ENCODE data around the gene ZNF428. TPM values are rescaled to one million over a fixed set of nuclear protein-coding genes. Genes with fewer than 3 reads are reported as not detected.

The ZNF428 gene
- total RNA-seq, 4 donors from 2014 or later = 15.4 to 26.7 (median 20.0) TPM

- Histone ChIP-seq H3K36me3 (peaks cover 0 to 49% of the 10 kb centered on the region in 2 donors), H3K4me1 (peaks cover 27 to 34% of the 10 kb centered on the region in 2 donors), H3K4me3 (peak within 1 kb of the TSS; percentile 65 to 86 (median 77)), H3K9me3 (no peaks in the 10 kb centered on the region), H3K27ac (peak within 1 kb of the TSS; percentile 93 to 98 (median 96)), H3K27me3 (no peaks in the 10 kb centered on the region)
- TF ChIP-seq CTCF (IDR thresholded peaks at IDR 0.05 in 4 of 5, conservative IDR thresholded peaks at IDR 0.05 in 1 of 5) (peak in 2 of 5 experiments; percentile 8), POLR2A (IDR thresholded peaks at IDR 0.05) (peak; percentile 89 to 93)
- intact Hi-C loops (cut with DNase I; ENCODE audit: low total_unique reads) (loop anchor here (1.0 to 2.0 kb wide), 5 partner anchors 21 to 159 kb away; partner anchors contain the start of genes PINLYP, XRCC1, ZNF428 and ZNF575), in situ Hi-C loops (cut with MboI; ENCODE audit: low sequenced_read_pairs in 4 of 4) (no loop called here)
- ATAC-seq (peak; percentile 97), DNase-seq (peak; percentile 100)
Observed at GRCh38 chr19:43595999-43596841, 23.2 kb downstream of the ZNF428 start, which contains the start of the genes IRGQ and ZNF576. Gene IRGQ, minus strand, starts transcription at chr19:43596134. Its CDS starts 796 bp downstream, at chr19:43595338. Gene ZNF576, plus strand, starts transcription at chr19:43596595. Its CDS starts 514 bp downstream, at chr19:43597109.

DNA sequence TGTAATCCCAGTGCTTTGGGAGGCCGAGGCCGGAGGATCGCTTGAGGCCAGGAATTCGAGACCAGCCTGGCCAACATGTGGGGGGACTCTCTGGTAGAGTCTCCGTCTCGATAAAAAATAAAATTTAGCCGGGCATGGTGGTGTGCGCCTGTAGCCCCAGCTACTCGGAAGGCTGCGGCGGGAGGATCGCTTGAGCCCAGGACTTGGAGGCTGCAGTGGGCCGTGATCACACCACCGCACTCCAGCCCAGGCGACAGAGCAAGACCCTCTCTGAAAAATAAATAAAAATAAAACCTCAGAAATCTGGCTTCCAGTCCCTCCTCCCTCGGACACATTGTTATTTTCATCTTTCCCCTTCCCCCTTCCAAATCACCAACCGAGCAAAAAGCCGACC lies 23.8 kb downstream of the ZNF428 start:
- Histone ChIP-seq H3K9me3 (no peaks in the 10 kb centered on the region), H3K27me3 (no peaks in the 10 kb centered on the region), H3K4me3 (peak overlapping the region; percentile 65 to 86 (median 77)), H3K27ac (peak overlapping the region; percentile 84 to 98 (median 92)), H3K36me3 (peaks cover 0 to 43% of the 10 kb centered on the region in 2 donors), H3K4me1 (peaks cover 27 to 34% of the 10 kb centered on the region in 2 donors)
- intact Hi-C loops (cut with DNase I; ENCODE audit: low total_unique reads) (no loop called here), in situ Hi-C loops (cut with MboI; ENCODE audit: low sequenced_read_pairs in 4 of 4) (no loop called here)
- ATAC-seq (peak; percentile 13 to 20), DNase-seq (no peak)
- no peak for TF ChIP-seq POLR2A (IDR thresholded peaks at IDR 0.05)
- TF ChIP-seq CTCF (IDR thresholded peaks at IDR 0.05 in 4 of 5, conservative IDR thresholded peaks at IDR 0.05 in 1 of 5) = no peak

DNA sequence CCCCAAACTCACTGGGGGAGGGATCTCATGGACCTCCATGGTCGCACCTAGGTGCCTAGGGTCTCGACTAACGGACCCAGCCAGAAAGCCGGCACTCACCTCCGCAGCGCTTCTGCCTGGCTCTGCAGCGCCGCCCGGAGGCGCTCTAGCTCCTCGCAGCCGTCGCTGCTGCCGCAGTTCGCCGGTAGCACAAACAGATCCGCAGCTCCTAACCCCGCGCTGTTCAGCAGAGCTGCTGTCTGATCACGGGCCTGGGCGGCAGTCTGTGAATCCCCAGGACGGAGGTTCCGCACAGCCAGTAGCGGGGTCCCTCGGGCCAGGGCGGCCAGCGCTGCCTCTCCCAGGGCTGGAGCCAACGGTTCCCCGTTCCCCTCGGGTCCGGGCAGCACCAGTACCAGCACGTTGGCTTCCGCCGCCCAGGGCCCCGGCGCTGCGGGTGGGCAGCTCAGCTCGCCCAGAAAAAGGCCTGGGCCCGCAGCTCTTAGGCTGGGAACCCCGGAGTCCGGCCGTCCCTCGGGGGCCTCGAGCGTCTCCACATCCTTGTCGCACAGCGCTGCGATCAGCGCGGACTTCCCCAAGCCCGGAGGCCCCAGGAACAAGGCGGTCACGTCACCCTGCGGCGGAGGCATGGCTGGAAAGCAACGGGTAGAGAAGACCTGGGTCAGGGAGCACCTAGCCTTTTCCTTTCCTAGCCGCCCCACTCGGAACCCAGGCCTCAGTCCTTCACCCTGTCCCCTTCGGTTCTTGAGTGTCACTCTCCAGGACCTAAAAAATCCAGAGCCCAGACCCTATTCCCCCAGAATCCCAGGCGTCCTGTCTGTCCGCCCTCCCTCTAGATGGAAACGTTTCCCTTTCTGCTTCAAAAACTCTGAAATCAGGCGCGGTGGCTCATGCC lies 24.5 kb downstream of the ZNF428 start:
- Histone ChIP-seq H3K27ac (peak overlapping the region; percentile 84 to 98 (median 92)), H3K36me3 (peaks cover 0 to 43% of the 10 kb centered on the region in 2 donors), H3K4me3 (peak overlapping the region; percentile 65 to 86 (median 77)), H3K27me3 (no peaks in the 10 kb centered on the region), H3K9me3 (no peaks in the 10 kb centered on the region), H3K4me1 (peaks cover 27 to 34% of the 10 kb centered on the region in 2 donors)
- ATAC-seq (no peak), DNase-seq (no peak)
- in situ Hi-C loops (cut with MboI; ENCODE audit: low sequenced_read_pairs in 4 of 4) = no loop called here
- TF ChIP-seq POLR2A (IDR thresholded peaks at IDR 0.05) (no peak), CTCF (IDR thresholded peaks at IDR 0.05 in 4 of 5, conservative IDR thresholded peaks at IDR 0.05 in 1 of 5) (peak in 4 of 5 experiments; percentile 26 to 57 (median 46))
- intact Hi-C loops (cut with DNase I; ENCODE audit: low total_unique reads) = no loop called here

- peak overlapping the region; percentile 84 to 98 (median 92) for H3K27ac ChIP-seq
- peak overlapping the region; percentile 65 to 86 (median 77) for H3K4me3 ChIP-seq
- H3K4me1 ChIP-seq = peaks cover 27 to 34% of the 10 kb centered on the region in 2 donors
- intact Hi-C loops (cut with DNase I; ENCODE audit: low total_unique reads) (no loop called here), in situ Hi-C loops (cut with MboI; ENCODE audit: low sequenced_read_pairs in 4 of 4) (no loop called here)
- peaks cover 0 to 37% of the 10 kb centered on the region in 2 donors for H3K36me3 ChIP-seq
- no peaks in the 10 kb centered on the region for H3K9me3 ChIP-seq
- DNase-seq = no peak
- ATAC-seq = no peak
- no peak for TF ChIP-seq CTCF (IDR thresholded peaks at IDR 0.05 in 4 of 5, conservative IDR thresholded peaks at IDR 0.05 in 1 of 5)
- TF ChIP-seq POLR2A (IDR thresholded peaks at IDR 0.05) = no peak
- H3K27me3 ChIP-seq = no peaks in the 10 kb centered on the region
Observed at GRCh38 chr19:43594081-43594697, 25.2 kb downstream of the ZNF428 start.

All from gastrocnemius medialis (tissue), 4 donors.